WTC11 (cell line): ENCODE data around the gene SLC38A6.
"Not testable (repeated sequence)": the region's sequence is repeated elsewhere in the genome, so short reads cannot be mapped to it uniquely, and the experiment has no call there.

Experiments used
- CREB1 ChIP-seq: sonication (generic); formaldehyde crosslinking; IDR thresholded peaks from 2 replicates; pipeline ENCODE4 v1.8.0; 2023; ENCODE audit warnings: mild to moderate bottlenecking, missing genetic modification reagents
- ETV6 ChIP-seq: sonication (generic); formaldehyde crosslinking; IDR thresholded peaks from 2 replicates; pipeline ENCODE4 v1.8.1; 2022; ENCODE audit warnings: mild to moderate bottlenecking, missing genetic modification reagents
- TF ChIP-seq, protein P1 (sequence below): fragments of 200-600 bp; IDR thresholded peaks from 2 replicates; pipeline ENCODE4 v1.8.0; 2022; ENCODE audit warnings: antibody characterized with exemption
- TF ChIP-seq, protein P2 (sequence below): sonication (generic); formaldehyde crosslinking; IDR thresholded peaks from 2 replicates; pipeline ENCODE4 v1.8.1; 2023; ENCODE audit warnings: mild to moderate bottlenecking, missing genetic modification reagents, moderate library complexity

DNA sequence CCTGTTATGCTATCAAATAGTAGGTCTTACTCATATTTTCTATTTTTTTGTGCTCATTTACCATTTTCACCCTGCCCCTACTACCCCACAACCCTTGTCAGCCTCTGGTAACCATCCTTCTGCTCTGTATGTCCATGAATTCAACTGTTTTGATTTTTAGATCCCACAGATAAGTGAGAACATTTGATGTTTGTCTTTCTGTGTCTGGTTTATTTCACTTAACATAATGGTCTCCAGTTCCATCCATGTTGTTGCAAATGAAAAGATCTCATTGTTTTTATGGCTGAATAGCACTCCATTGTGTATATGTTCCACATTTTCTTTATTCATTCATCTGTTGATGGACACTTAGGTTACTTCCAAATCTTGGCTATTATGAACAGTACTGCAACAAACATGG is 91.4 kb downstream of the SLC38A6 start:
- TF ChIP-seq CREB1; ETV6 (CRISPR knock-in tag): not testable (repeated sequence)
- TF ChIP-seq, protein P1, sequence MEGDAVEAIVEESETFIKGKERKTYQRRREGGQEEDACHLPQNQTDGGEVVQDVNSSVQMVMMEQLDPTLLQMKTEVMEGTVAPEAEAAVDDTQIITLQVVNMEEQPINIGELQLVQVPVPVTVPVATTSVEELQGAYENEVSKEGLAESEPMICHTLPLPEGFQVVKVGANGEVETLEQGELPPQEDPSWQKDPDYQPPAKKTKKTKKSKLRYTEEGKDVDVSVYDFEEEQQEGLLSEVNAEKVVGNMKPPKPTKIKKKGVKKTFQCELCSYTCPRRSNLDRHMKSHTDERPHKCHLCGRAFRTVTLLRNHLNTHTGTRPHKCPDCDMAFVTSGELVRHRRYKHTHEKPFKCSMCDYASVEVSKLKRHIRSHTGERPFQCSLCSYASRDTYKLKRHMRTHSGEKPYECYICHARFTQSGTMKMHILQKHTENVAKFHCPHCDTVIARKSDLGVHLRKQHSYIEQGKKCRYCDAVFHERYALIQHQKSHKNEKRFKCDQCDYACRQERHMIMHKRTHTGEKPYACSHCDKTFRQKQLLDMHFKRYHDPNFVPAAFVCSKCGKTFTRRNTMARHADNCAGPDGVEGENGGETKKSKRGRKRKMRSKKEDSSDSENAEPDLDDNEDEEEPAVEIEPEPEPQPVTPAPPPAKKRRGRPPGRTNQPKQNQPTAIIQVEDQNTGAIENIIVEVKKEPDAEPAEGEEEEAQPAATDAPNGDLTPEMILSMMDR = not testable (repeated sequence)
- TF ChIP-seq, protein P2, sequence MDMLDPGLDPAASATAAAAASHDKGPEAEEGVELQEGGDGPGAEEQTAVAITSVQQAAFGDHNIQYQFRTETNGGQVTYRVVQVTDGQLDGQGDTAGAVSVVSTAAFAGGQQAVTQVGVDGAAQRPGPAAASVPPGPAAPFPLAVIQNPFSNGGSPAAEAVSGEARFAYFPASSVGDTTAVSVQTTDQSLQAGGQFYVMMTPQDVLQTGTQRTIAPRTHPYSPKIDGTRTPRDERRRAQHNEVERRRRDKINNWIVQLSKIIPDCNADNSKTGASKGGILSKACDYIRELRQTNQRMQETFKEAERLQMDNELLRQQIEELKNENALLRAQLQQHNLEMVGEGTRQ = not testable (repeated sequence)
